Stomach (tissue), 4 donors: ENCODE data around the gene LYSET.

Experiments used
- EP300 ChIP-seq: sonication (generic); formaldehyde crosslinking; IDR thresholded peaks from one replicate; pipeline ENCODE4 v1.6.1; 2017; ENCODE audit warnings: antibody characterized with exemption
- POLR2A ChIP-seq, 4 donors: fragments of 450-650 bp; IDR thresholded peaks; one replicate each; pipeline ENCODE4 v1.6.1; 2016; ENCODE audit warnings: antibody characterized with exemption in 4 of 4, control low read depth in 2 of 4, mild to moderate bottlenecking in 1 of 4, moderate library complexity in 1 of 4
- TF ChIP-seq, protein P1 (sequence below), 7 experiments: fragments of 450-650 bp in 4 of 7; fragments of 200-600 bp in 3 of 7; sonication (generic) in 3 of 7; IDR thresholded peaks; one replicate each; pipeline ENCODE4 v1.5.1; 2016 to 2019; ENCODE audit warnings: antibody characterized with exemption in 7 of 7, control low read depth in 2 of 7, mild to moderate bottlenecking in 1 of 7

DNA sequence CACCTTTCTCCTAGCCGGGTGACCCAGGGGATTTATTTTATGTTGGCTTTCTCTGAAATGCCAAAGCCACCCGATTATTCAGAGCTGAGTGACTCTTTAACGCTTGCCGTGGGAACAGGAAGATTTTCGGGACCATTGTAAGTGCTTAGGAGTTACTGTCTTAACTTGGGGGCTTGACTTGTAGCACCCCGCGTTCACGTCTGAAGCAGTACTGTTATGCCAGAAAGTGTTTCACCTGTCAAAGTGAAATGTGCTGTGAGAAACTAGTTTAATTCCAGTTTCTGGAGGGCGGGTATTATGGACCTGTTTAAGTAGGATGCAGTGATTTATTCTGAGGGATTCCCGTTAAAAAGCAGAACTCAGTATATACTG lies 218 bp downstream of the LYSET start:
- TF ChIP-seq EP300 = no peak
- no peak for TF ChIP-seq POLR2A (IDR thresholded peaks at IDR 0.05)
- TF ChIP-seq, protein P1, sequence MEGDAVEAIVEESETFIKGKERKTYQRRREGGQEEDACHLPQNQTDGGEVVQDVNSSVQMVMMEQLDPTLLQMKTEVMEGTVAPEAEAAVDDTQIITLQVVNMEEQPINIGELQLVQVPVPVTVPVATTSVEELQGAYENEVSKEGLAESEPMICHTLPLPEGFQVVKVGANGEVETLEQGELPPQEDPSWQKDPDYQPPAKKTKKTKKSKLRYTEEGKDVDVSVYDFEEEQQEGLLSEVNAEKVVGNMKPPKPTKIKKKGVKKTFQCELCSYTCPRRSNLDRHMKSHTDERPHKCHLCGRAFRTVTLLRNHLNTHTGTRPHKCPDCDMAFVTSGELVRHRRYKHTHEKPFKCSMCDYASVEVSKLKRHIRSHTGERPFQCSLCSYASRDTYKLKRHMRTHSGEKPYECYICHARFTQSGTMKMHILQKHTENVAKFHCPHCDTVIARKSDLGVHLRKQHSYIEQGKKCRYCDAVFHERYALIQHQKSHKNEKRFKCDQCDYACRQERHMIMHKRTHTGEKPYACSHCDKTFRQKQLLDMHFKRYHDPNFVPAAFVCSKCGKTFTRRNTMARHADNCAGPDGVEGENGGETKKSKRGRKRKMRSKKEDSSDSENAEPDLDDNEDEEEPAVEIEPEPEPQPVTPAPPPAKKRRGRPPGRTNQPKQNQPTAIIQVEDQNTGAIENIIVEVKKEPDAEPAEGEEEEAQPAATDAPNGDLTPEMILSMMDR (IDR thresholded peaks at IDR 0.05) = no peak
